HG03439 (cell line): ENCODE results near the gene ACOT6.
"Not testable (repeated sequence)": the region's sequence is repeated elsewhere in the genome, so short reads cannot be mapped to it uniquely, and the experiment has no call there.

ENCODE experiments used
- ATAC-seq: cut with Tn5 transposase; IDR thresholded peaks from one replicate; pipeline ENCODE4 v1.9.1; 2021; ENCODE audit warnings: mild to moderate bottlenecking, moderate library complexity; ENCODE audit not compliant: unreplicated experiment

Gene ACOT6, protein sequence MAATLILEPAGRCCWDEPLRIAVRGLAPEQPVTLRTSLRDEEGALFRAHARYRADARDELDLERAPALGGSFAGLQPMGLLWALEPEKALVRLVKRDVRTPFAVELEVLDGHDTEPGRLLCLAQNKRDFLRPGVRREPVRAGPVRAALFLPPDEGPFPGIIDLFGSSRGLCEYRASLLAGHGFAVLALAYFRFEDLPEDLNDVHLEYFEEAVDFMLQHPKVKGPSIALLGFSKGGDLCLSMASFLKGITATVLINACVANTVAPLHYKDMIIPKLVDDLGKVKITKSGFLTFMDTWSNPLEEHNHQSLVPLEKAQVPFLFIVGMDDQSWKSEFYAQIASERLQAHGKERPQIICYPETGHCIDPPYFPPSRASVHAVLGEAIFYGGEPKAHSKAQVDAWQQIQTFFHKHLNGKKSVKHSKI

DNA sequence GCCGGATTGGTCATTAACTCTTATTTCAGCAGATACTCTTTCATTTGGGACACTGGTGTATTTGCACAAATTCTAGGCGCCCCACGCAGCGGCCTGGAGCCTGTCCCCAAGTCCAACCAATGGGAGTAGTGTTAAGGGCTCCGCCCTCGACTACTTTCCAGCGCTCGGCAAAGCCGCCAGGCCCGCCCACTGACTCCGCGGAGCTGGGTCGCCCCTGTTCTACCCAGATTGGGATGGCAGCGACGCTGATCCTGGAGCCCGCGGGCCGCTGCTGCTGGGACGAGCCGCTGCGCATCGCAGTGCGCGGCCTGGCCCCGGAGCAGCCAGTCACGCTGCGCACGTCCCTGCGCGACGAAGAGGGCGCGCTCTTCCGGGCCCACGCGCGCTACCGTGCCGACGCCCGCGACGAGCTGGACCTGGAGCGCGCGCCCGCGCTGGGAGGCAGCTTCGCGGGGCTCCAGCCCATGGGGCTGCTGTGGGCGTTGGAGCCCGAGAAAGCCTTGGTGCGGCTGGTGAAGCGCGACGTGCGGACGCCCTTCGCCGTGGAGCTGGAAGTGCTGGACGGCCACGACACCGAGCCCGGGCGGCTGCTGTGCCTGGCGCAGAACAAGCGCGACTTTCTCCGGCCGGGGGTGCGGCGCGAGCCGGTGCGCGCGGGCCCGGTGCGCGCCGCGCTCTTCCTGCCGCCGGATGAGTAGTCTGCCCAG is at the start of gene ACOT6:
TSS of gene ACOT6 (plus strand) at position 179 of the 707 bp plus-strand sequence. CDS start at position 234, 55 bp downstream.
- ATAC-seq, result peak; percentile 65

DNA sequence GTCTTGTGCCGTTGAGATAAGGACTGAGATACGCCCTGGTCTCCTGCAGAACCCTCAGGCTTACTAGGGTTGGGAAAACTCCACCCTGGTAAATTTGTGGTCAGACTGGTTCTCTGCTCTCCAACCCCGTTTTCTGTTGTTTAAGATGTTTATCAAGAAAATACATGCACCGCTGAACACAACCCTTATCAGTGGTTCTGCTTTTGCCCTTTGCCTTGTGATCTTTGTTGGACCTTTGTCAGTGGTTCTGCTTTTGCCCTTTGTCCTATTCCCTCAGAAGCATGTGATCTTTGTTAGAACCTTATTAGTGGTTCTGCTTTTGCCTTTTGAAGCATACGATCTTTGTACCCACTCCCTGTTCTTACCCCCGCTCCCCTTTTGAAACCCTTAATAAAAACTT is 49.6 kb upstream of the ACOT6 start:
- not testable (repeated sequence) for ATAC-seq

DNA sequence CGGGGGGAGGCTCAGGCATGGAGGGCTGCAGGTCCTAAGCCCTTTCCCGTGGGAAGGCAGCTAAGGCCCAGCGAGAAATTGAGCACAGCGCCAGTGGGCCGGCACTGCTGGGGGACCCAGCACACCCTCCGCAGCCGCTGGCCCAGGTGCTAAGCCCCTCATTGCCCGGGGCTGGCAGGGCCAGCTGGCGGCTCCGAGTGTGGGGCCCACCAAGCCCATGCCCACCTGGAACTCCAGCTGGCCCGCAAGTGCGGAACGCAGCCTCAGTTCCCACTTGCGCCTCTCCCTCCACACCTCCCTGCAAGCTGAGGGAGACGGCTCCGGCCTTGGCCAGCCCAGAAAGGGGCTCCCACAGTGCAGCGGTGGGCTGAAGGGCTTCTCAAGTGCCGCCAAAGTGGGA is 45.9 kb upstream of the ACOT6 start:
- not testable (repeated sequence) for ATAC-seq

DNA sequence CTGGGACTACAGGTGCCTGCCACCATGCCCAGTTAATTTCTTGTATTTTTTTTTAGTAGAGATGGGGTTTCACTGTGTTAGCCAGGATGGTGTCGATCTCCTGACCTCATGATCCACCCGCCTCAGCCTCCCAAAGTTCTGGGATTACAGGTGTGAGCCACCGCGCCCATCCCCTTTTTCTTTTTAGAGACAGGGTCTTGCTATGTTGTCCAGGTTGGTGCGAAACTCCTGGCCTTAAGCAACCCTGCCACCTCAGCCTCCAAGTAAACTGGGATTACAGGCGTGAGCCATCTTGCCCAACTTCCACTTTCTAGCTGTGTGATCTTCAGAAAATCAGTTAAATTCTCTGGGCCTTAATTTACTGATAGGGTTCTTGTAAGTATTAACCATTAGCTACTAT is 45.4 kb upstream of the ACOT6 start:
- not testable (repeated sequence) for ATAC-seq

DNA sequence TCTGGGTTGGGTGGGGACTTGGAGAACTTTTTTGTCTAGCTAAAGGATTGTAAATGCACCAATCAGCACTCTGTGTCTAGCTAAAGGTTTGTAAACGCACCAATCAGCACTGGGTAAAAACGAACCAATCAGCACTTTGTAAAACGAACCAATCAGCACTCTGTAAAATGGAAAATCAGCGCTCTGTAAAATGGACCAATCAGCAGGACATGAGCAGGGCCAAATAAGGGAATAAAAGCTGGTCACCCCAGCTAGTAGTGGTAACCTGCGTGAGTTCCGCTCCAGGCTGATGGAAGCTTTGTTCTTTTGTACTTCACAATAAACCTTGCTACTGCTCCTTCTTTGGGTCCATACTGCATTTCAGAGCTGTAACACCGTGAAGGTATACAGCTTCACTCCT is 45.0 kb upstream of the ACOT6 start:
- ATAC-seq, result no peak

DNA sequence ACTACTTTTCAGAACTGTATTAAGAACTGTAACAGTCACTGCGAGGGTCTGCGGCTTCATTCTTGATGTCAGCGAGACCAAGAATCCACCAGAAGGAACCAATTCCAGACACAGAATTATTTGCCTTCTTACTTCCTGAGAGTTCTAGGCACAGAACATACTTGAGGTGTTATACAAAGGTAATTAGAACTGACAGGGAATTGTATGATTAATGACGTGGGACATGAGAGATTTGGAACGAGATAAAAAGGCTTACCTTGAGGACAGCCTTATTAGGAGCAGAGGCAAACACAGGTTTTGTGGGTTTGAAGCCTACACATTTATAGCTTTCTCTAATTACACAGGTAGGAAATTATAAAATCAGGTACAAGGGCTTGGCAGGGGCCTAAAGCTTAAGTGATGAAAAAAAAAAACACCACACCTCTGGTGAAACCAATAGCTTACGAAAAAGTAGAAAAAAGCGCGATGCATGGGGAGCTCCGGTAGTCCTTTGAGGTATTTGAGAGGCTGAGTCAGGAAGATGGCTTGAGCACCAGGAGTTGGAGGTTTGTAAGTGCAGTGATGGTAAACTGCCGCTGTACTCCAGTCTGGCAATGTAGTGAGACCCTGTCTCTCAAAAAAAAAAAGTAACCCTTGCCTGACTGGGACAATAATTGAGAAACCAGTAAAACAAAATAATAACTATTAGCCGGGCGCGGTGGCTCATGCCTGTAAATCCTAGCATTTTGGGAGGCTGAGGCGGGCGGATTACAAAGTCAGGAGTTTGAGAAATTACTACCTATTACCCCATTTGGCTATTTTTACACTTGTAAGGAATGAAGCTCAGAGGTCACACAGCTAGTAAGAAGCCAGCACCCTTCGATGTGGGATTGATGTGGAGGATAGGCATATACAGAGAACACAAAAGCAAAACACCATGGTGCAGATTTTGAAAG is 44.1 kb upstream of the ACOT6 start:
- no peak for ATAC-seq

DNA sequence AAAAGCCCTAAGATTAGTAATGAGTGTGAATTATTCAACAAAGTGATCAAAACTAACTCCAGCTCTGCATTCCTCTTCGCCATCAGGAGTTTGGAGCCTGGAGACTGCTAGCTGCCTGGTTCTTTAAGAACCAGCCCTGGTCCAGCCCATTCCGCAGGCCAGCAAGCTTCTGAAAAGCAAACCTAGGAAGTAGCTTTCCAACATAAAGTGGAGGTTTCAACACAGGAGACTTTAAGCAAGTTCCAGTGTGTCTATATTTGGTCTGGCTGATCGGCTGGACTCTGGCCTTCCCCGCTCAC is 43.5 kb upstream of the ACOT6 start:
- ATAC-seq, result not testable (repeated sequence)

DNA sequence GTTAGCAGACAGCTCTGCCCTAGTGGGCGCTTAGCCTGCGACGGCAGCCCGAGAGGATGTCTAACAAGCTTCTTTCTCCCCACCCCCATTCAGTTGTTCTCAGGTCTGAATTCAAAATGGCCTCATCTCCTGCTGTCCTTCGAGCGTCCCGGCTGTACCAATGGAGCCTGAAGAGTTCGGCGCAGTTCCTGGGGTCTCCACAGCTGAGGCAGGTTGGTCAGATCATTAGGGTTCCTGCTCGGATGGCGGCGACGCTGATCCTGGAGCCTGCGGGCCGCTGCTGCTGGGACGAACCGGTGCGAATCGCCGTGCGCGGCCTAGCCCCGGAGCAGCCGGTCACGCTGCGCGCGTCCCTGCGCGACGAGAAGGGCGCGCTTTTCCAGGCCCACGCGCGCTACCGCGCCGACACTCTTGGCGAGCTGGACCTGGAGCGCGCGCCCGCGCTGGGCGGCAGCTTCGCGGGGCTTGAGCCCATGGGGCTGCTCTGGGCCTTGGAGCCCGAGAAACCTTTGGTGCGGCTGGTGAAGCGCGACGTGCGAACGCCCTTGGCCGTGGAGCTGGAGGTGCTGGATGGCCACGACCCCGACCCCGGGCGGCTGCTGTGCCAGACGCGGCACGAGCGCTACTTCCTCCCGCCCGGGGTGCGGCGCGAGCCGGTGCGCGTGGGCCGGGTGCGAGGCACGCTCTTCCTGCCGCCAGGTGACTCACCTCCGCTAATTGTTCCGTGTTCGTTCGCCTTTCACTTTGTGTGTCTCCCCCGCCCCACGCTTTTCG is 42.9 kb upstream of the ACOT6 start, which contains the start of gene ACOT2:
TSS of gene ACOT2 (plus strand) at position 29 of the 774 bp plus-strand sequence. CDS start at position 57, 28 bp downstream.
- peak; percentile 70 for ATAC-seq

DNA sequence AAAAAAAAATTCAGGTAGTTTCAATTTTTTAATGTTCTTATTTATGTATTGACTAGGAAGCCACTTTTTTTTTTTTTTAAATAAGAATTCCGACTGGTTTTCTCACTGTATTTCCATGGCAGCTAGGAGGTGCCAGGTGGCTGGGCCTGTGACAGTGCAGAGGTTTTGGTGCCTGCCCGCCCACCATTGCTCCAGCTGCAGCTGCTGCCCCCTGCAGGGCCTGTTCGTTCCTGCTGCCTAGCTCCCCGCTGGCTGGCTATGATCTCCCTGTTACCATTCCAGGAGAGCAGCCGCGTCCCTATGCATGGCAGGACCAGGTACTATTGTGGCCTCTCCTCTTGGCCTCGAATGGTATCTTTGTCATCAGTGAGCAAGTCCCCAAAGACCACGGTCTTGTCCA is 41.4 kb upstream of the ACOT6 start:
- peak; percentile 52 for ATAC-seq

DNA sequence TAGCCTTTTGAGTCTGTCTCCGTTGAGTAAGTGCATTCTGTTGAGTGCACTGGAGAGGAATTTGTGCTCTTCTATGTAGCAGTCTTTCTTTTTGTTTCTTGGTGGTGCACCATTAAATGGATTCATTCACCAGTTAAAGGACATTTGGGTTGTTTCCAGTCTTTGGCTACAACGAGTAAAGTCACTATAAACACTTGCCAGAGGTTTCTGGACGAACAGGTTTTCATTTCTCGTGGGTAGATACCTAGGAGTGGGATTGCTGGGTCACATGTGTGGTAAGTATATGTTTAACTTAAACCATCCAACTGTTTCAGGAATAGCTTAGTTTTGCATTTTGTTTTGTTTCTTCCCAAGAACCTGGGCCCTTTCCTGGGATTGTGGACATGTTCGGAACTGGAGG is 39.3 kb upstream of the ACOT6 start:
- not testable (repeated sequence) for ATAC-seq

DNA sequence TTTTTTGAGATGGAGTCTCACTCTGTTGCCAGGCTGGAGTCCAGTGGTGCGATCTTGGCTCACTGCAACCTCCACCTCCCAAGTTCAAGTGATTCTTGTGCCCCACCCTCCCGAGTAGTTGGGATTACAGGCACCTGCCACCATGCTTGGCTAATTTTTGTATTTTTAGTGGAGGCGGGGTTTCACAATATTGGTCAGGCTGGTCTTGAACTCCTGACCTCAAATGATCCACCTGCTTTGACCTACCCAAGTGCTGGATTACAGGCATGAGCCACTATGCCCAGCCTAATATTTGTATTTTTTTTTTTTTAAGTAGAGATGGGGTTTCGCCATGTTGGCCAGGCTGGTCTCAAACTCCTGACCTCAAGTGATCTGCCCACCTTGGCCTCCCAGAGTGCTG is 38.6 kb upstream of the ACOT6 start:
- ATAC-seq, result not testable (repeated sequence)

DNA sequence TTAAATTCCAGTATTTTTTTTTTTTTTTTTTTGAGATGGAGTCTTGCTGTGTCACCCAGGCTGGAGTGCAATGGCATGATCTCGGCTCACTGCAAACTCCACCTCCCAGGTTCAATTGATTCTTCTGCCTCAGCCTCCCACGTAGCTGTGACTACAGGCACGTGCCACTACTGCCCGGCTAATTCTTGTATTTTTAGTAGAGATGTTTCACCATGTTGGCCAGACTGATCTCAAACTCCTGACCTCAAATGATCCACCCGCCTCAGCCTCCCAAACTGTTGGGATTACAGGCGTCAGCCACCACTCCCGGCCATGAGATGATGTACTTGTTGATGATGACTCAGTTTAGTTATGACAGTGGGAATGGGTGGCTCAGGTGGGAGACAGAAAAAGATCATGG is 38.1 kb upstream of the ACOT6 start:
- ATAC-seq, result not testable (repeated sequence)

DNA sequence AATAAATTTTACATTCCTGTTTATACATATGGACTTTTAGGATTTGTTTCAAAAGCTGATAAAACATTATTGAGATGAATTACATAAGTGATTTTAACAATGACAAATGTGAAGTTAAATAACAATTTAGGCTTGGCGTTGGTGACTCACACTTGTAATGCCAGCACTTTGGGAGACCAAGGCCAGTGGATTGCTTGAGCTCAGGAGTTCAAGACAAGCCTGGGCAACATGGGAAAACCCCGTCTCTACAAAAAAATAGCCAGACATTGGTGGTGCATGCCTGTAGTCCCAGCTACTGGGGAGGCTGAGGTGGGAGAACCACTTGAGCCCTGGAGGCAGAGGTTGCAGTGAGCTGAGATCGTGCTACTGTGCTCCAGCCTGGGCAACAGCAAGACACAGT is 35.9 kb upstream of the ACOT6 start:
- ATAC-seq, result no peak

DNA sequence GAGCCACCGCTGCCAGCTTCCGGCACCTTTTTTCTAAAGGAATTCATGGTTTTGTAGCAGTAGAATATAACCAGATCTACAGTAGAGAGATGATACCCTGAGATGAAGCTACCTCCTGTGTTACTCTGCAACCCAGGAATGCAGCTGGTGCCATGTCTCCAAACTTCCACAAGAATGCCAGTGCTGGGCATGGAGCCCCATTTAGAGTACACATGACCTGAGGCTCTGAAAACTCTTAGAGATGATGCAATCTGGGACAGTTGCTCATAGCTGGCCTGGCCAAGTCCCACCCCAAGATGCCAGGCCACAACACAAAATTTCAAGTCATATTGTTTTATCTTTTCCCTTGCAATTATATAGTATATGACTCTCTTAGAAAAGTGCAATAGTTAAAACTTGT is 35.1 kb upstream of the ACOT6 start:
- not testable (repeated sequence) for ATAC-seq

DNA sequence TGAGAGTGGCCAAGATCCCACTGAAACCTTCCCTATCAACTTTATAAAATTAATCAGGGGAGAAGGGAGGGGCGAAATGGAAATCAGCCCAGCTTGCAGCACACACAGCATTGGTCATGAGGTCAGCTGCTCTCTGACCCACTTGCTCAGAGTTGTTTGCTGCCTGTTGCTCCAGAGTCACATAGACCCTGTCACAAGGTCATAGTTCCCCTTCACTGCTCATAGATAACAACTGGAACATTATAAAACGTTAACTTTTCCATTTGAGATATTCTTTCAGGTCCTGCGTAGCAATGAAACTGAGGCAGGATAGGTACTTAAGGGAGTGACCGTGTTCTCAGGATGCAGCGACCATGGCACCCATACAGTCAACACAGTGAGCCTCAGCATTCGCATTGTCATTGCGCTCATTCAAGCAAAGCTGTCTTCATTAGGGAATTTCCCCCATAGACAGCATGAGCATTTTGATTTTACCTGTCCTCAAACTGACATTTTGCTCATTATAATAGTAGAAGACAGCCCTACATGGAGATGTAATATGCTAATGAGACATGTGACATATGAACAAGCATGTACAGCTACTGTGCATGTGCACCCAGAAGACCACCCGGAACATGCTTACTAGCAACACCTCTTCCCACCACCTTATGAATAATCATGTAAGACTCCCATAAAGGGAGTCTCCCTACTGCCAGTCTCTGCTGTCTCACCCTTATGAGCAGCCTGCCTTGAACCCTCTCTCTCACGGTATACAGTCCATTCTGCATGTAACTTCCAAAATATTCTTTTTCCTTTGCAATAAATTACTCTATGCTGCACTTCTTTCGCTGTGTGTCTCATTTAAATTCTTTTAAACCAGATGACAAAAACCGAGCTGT is 30.0 kb upstream of the ACOT6 start:
- ATAC-seq, result not testable (repeated sequence)

DNA sequence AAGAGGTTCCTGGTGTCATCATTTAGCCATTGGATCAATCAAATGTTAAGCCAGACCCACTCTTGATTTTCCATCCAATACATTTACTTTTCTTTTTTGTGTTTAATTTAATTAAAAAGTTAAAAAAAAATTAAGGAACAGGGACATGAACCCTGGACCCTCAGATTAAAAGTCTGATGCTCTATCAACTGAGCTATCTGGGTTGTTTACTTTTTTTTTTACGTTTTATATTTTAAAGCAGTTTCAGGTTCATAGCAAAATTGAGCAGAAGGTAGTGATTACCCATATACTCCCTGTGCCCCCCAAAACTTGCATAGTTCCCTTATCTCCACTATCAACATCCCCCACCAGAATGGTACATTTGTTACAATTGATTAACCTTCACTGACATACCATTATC is 23.6 kb upstream of the ACOT6 start:
- ATAC-seq, result no peak

DNA sequence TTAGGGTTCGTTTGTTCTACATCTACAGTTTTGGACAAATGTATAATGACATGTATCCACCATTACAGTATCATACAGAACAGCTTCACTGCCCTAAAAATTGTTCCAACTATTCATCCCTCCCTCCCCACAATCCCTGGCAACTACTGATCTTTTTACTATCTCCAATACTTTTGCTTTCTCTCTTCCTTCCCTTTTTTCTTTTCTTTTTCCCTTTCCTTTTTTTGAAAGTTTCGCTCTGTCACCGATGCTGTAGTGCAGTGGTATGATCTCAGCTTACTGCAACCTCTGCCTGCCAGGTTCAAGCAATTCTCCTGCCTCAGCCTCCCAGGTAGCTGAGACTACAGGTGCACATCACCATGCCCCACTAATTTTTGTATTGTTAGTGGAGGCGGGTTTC is 23.2 kb upstream of the ACOT6 start:
- no peak for ATAC-seq

DNA sequence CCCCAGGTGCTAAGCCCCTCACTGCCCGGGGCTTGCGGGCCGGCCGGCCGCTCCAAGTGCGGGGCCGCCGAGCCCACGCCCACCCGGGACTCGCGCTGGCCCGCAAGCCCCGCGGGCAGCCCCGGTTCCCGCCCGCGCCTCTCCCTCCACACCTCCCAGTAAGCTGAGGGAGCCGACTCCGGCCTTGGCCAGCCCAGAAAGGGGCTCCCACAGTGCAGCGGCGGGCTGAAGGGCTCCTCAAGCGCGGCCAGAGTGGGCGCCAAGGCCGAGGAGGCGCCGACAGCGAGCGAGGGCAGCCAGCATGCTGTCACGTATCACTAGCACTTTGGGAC is 21.7 kb upstream of the ACOT6 start:
- ATAC-seq, result not testable (repeated sequence)

DNA sequence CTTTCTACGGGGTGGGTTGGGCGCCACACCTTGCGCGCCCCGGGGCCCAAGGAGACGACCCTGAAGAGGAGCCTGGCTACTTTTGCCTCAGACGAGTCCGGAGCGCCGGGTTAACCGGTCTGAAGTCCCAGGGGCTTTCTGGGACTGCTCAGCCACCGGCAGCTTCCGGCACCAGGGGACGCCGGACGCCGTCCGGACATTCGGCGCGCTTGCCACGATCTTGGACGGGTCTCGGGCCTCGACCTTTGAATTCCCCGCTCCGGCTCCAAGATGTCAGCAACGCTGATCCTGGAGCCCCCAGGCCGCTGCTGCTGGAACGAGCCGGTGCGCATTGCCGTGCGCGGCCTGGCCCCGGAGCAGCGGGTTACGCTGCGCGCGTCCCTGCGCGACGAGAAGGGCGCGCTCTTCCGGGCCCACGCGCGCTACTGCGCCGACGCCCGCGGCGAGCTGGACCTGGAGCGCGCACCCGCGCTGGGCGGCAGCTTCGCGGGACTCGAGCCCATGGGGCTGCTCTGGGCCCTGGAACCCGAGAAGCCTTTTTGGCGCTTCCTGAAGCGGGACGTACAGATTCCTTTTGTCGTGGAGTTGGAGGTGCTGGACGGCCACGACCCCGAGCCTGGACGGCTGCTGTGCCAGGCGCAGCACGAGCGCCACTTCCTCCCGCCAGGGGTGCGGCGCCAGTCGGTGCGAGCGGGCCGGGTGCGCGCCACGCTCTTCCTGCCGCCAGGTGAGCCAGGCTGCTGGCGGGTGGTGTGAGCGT is 20.4 kb upstream of the ACOT6 start, which contains the start of gene ACOT4:
TSS of gene ACOT4 (plus strand) at position 184 of the 760 bp plus-strand sequence. CDS start at position 271, 87 bp downstream.
- ATAC-seq, result peak; percentile 57
